GM18520 (cell line): ENCODE data around the gene ZNF366.
A peak's percentile ranks its signal among the peaks of the same experiment; 100 is the strongest.

ENCODE experiments used
- ATAC-seq: cut with Tn5 transposase; IDR thresholded peaks from one replicate; pipeline ENCODE4 v1.9.1; 2021; ENCODE audit not compliant: unreplicated experiment

ZNF366 gene

GRCh38 chr5:72465601-72466563, 41.3 kb downstream of the ZNF366 start:
- ATAC-seq, result peak; percentile 65

- ATAC-seq, result no peak
Observed at GRCh38 chr5:72465066-72465465, 42.1 kb downstream of the ZNF366 start.

- no peak for ATAC-seq
Observed at GRCh38 chr5:72464071-72464470, 43.1 kb downstream of the ZNF366 start.

- ATAC-seq, result no peak
Observed at GRCh38 chr5:72463449-72464052, 43.7 kb downstream of the ZNF366 start.

GRCh38 chr5:72460413-72460812, 46.8 kb downstream of the ZNF366 start:
- no peak for ATAC-seq

- no peak for ATAC-seq
Observed at GRCh38 chr5:72459913-72460312, 47.3 kb downstream of the ZNF366 start.

GRCh38 chr5:72459089-72459661, 48.0 kb downstream of the ZNF366 start:
- ATAC-seq, result no peak

- no peak for ATAC-seq
Observed at GRCh38 chr5:72458407-72458806, 48.8 kb downstream of the ZNF366 start.

- ATAC-seq, result no peak
Observed at GRCh38 chr5:72457491-72457890, 49.7 kb downstream of the ZNF366 start.

- ATAC-seq, result no peak
Observed at GRCh38 chr5:72456391-72457074, 50.7 kb downstream of the ZNF366 start.

- no peak for ATAC-seq
Observed at GRCh38 chr5:72455476-72455875, 51.7 kb downstream of the ZNF366 start.

- no peak for ATAC-seq
Observed at GRCh38 chr5:72454996-72455395, 52.2 kb downstream of the ZNF366 start.

- ATAC-seq, result no peak
Observed at GRCh38 chr5:72453246-72453775, 53.9 kb downstream of the ZNF366 start.

GRCh38 chr5:72452515-72453245, 54.5 kb downstream of the ZNF366 start:
- ATAC-seq, result no peak

- ATAC-seq, result no peak
Observed at GRCh38 chr5:72451741-72452505, 55.3 kb downstream of the ZNF366 start.

- ATAC-seq, result no peak
Observed at GRCh38 chr5:72448368-72448767, 58.8 kb downstream of the ZNF366 start.

GRCh38 chr5:72447751-72448150, 59.5 kb downstream of the ZNF366 start:
- ATAC-seq, result no peak

- ATAC-seq, result no peak
Observed at GRCh38 chr5:72445969-72446368, 61.2 kb downstream of the ZNF366 start.

GRCh38 chr5:72443883-72444282, 63.3 kb downstream of the ZNF366 start:
- ATAC-seq, result no peak
